ENCODE data around the gene F2RL3.

Gene F2RL3

GRCh38 chr19:16875584-16876555 is 12.9 kb upstream of the F2RL3 start:
- no peak for DNase-seq

DNA sequence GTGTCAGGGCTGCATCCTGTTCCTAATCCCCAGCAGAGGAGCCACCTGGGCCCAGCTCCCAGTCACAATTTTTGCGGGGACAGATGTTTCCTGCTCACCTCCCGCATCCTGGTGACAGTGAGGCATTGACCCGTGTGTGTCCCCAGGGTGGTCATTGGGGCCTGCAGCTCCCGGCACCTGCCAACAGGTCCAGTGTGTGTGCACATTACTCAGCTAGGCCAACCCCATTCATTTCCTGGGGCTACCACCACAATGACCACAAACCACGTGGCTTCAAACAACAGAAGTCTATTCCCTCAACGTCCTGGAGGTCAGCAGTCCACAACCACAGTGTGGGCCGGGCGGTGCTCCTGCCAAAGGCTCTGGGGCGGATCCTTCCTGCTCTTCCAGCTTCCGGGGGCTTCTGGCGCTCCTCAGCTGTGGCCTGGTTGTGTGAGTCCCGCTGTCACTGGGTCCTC is 11.9 kb upstream of the F2RL3 start:
- no peak for DNase-seq

DNA sequence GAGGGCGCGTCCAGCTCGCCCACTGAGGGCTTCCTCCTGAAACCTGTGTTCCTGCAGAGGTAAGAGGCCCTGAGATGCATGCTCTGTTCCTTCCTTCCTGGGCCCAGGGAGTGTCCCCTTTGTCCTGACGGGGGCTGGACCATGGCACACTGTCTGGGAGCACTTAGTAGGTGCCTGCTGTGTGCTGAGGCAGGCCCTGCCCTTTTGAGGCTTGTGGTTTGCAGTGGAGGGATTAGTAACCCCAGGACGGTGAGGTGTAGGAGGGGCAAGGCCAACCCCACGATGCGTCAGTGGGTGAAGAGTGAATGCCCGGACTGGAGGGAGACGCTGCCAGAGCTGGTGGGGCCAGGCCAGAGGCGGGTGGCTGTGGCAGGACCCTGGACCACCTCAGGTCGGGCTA is 11.2 kb upstream of the F2RL3 start:
- no peak for DNase-seq

GRCh38 chr19:16878181-16878965 is 10.4 kb upstream of the F2RL3 start:
- DNase-seq: no peak

DNA sequence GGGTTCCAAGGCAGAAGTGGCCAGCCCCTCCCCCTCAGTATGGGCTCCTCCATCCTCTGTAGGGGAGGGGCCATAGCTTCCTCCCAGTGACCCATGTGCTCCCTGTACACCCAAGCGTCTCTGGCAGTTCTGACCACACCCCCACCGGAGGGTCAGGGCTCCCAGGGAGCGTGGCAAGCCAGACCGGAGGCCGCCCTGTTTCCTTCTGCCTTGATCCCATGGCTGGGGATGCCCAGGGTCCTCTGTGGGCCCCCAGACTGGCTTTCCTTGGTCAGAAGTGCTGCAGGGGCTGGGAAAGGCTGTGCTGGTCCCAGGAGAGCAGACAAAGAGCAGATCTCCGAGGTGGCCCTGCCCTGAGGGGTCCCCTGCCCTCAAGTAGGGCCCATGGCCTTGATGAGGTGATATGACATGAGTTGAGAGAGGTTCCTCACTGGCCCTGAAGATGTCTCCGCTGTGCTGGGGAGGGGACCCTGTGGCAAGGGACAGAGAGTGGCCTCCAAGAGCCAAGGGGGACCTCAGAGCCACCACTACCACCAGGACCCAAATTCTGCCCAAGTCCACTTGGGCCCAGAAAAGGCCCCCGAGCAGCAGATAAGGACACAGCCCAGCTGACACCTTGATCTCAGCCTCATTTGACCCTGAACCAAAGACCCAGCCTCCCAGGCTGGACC is 7.8 kb upstream of the F2RL3 start:
- no peak for DNase-seq

- no peak for DNase-seq
Observed at GRCh38 chr19:16882146-16882545, 6.7 kb upstream of the F2RL3 start.

- no peak for DNase-seq
Observed at GRCh38 chr19:16883522-16883921, 5.3 kb upstream of the F2RL3 start.

DNA sequence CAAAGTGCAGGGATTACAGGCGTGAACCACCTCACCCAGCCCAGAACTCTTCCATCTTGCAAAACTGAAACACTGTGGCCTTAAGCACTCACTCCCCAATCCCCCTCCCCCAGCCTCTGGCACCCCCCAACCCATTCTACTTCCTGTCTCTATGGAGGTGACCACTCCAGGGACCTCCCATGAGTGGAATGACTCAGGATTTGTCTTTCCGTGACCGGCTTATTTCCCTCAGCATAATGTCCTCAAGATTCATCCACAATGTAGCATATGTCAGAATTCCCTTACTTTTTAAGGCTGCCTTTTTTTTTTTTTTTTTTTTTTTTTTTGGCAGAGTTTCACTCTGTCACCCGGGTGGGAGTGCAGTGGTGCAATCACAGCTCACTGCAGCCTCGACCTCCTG is 3.6 kb upstream of the F2RL3 start:
- DNase-seq: no peak

- DNase-seq: no peak
Observed at GRCh38 chr19:16886305-16886880, 2.4 kb upstream of the F2RL3 start.

DNA sequence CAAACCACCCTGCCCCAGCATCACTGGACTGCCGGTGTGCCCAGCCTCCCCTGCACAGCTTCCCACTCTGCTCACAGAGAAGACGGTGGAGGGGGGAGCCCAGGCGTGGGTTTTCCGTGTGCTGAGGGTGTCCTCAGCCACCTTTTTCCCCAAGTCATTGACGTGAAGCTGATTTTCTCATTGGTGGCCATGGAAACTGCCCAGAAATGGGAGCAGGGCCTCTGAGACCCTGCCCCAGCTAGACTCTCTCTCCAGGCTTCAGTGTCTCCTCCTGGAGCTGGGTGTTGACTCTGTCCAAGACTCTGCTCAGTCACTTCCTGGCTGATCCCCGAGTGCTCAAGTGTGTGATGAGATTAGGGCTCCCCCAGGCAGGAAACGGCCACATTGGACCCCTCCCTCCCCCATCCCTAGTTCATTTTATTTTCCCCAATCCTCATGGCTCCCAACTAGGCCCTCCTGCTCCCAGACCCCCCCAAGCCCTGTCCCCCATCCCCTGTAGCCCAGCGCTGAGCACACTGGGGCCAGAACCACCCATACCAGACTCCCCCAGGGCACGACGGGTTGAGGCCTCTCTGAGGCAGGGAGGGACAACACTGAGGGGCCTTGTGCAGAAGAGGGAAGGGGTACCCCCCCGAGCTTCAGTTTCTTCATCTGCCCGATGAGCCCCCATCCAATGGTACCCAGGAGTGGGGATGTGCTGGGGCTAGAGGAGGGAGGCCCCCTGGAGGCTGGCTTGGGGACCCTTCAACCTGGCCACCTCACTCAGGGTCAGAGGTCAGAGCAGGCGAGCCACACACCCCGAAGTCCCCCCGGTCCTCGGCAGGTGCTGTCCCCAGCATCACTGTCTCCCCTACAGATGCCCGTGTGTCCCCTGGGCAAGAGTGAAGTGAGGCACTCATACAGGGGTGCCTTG is 1.2 kb upstream of the F2RL3 start:
- no peak for DNase-seq

DNA sequence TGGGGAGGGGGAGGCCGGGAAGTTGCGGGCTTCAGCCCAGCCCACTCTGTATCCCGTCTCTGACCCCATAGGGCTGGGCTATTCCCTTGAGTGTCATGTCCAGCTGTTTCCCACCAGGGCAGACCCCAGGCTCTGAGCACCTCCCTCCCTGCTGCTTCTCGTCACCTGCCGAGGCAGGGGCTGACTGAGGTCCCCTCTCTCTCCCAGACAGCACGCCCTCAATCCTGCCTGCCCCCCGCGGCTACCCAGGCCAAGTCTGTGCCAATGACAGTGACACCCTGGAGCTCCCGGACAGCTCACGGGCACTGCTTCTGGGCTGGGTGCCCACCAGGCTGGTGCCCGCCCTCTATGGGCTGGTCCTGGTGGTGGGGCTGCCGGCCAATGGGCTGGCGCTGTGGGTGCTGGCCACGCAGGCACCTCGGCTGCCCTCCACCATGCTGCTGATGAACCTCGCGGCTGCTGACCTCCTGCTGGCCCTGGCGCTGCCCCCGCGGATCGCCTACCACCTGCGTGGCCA is 625 bp downstream of the F2RL3 start:
- DNase-seq: no peak

DNA sequence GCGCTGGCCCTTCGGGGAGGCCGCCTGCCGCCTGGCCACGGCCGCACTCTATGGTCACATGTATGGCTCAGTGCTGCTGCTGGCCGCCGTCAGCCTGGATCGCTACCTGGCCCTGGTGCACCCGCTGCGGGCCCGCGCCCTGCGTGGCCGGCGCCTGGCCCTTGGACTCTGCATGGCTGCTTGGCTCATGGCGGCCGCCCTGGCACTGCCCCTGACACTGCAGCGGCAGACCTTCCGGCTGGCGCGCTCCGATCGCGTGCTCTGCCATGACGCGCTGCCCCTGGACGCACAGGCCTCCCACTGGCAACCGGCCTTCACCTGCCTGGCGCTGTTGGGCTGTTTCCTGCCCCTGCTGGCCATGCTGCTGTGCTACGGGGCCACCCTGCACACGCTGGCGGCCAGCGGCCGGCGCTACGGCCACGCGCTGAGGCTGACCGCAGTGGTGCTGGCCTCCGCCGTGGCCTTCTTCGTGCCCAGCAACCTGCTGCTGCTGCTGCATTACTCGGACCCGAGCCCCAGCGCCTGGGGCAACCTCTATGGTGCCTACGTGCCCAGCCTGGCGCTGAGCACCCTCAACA is 1.2 kb downstream of the F2RL3 start:
- DNase-seq: no peak

GRCh38 chr19:16890461-16891184 is 1.8 kb downstream of the F2RL3 start:
- no peak for DNase-seq

DNA sequence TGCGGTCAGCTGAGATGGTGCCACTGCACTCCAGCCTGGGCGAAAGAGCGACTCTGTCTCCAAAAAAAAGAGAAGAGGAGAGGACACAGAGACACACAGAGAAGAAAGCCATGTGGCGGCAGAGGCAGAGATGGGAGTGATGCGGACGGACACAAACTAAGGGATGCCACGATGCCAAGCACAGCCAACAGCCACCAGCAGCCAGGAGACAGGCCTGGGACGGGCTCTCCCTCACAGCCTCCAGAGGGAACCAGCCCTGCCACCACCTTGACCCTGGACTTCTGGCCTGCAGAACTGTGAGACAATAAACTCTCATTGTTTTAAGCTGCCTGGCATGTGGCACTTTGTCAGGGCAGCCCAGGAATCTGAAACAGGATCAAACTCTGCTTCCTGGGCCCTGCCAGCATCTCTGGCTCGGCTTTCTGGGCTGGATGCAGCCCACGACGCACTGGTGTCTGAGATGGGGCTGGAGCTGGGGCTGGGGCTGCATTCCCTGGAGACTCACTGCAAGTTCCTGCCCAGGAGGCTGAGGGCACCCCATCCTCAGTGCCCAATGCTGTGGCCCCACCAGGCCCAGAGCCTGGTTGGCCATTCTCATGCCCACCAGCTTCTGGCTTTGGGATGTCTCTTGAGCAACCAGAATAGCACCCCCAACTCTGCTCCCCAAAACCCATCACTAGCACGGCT is 3.0 kb downstream of the F2RL3 start:
- DNase-seq: no peak

DNA sequence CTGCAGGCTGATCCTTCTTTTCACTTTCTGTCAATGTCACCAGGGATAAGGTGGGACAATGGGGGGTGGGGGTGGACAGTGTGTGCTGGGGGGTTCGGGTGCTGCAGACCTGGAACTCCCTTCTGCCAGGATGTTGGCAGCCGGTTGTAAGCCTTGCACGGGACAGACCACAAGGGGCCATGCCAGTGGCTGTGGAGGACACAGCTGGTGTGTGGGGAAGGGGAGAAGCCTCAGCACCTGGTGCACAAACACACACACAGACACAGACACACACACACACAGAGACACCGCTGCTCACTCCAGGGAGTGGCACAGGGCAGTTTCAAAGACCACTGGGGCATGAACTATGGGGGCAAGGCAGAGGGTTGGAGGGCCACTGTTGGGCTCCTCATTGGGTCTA is 3.6 kb downstream of the F2RL3 start:
- no peak for DNase-seq

DNA sequence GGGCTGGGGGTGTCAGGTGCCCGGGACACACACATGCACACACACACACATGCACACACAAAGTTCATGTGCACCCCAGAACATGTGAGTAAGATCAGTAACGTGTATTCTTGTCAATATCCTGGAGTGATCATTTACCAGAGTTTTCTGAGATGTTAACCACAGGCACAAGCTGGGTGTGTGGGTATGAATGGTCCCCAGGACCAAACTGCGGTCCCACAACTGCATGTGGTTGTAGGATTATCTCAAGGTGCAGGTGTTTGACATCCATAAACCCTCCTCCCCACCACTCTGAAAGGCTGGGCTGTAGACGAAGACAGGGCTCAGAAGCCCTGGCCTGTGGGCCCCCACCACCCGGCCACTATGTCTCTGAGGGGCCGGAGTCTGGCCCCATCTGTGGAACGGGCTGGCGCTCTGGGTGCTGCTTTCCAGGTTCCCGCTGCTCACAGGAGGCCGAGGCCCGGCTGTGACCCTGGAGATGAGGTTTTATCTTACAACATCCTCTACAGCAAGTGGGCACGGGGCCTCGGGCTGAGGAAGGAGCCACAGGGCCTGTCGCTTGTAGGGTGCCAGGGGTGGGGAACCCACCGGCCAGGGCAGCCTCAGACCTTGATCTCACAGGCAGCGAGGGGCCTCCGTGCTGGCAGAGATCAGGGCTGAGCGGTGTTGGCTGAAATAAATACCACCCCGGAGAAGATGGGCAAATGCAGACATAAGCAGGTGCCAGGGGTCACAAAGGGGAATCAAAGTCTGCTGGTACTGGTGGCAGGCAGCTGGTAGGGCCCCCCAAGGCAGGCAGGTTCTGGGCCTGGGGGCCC is 4.3 kb downstream of the F2RL3 start:
- no peak for DNase-seq

DNA sequence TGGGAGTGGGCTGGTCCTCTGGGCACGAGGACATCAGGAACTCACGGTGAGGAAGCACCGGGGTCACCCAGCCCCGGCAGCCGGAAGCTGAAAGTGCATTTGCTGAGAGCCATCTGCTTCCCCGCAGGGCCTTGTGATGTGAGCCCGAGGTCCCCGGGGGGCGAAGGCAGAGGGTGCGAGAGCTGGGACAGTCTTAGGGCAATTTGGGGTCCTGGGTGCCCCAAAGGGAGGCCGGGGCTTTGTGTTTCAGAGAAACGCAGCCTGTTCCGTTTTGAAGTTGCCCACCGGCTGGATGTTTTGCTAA is 4.8 kb downstream of the F2RL3 start:
- no peak for DNase-seq

- DNase-seq: no peak
Observed at GRCh38 chr19:16894080-16894479, 5.3 kb downstream of the F2RL3 start.

GRCh38 chr19:16895467-16896145 is 6.8 kb downstream of the F2RL3 start:
- DNase-seq: no peak

Data from stimulated activated CD4-positive, alpha-beta T cell treated with anti-CD3 and anti-CD28 coated beads, Interleukin-4, amount 100 ng/mL, for 24 hours (primary cell).